Muscle of back (tissue), 11 donors: ENCODE measurements around the gene BICD1. TPM values are rescaled to one million over a fixed set of nuclear protein-coding genes. Genes with fewer than 3 reads are reported as not detected.
A peak's percentile ranks its signal among the peaks of the same experiment; 100 is the strongest.

Experiments
- DNase-seq, 3 donors: peaks; one replicate each; pipeline versions ENCODE4 v3.0.0 to v3.0.0-alpha.2; 2013
- polyA plus RNA-seq, 10 donors: library from polyadenylated mRNA; unstranded; fragments of 120-200 nt; gene quantifications; one replicate each; pipeline ENCODE4 v1.2.1, GENCODE V29; 2013; ENCODE audit not compliant: insufficient read length in 10 of 10

The BICD1 gene
- polyA plus RNA-seq, 10 donors = 6.7 to 13.0 (median 10.9) TPM

DNA sequence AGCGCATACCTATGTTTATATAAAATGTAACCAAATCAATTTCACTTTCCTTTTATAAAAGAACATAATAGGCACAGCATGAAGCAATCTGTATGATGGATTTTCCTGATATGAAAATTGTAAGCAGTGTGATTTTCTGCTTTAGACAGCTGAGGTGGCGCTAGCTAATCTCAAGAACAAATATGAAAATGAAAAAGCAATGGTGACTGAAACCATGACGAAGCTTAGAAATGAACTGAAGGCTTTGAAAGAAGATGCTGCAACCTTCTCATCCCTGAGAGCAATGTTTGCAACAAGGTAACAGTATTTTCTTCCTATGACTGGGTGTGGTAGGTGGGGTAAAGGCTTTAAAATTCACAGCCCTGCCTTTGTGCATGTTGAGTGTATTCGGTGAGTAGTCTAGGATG is 227.7 kb downstream of the BICD1 start:
- DNase-seq = no peak

DNA sequence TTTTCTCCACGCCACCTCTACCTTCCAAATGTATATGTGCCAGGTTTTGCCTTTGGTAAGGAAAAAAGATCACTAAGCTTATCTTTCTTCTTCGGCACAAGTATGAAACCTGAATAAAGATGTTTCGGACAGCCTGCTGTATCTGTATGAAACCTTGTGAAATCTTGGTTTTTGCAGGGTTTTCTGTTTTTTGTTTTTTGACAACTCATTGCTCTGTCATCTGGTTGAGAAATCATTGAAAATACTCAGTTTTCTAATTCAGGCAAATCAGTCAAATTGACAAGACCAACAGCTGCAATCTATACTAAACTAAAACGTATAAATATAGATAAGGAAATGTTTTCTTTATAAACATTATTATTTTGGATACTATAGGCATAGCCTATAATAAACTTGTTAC is 229.6 kb downstream of the BICD1 start:
- no peak for DNase-seq

DNA sequence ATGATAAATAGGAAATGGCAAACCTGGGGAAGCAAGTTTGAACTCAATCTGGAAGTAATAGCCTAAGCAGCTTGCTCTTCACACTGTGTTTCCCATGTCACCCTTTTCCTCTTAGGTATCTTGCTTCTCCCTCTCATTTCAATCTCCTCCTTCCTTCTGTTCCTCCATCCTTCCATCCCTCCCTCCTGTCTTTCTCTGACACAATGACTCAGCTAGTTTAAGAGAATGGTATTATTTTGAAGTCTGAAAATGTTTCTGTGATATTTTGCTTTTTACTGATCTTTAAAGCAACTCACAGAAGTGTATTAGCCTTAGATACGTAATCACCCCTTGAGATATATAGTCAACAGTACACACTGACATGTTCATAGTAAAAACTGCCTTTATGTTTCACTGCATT is 236.8 kb downstream of the BICD1 start:
- DNase-seq = no peak

DNA sequence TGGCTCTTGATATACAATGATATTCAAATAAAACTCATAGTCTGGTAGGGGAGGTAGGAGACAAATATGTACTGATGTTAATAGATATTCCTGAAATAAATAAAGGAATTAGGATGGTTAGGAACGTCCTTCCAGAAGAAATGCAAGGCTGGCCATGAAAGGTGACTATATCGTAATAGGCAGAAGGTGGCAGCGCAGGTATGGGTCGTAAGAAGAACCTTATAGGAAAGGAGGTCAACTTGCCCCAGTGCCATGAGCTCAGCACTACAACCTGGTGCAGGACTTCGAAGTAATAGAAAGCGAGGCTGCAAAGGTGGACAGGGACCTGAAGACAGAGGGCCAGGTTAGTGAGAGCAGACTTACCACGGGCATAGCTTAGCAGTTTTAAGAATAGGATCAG is 237.4 kb downstream of the BICD1 start:
- DNase-seq = no peak

DNA sequence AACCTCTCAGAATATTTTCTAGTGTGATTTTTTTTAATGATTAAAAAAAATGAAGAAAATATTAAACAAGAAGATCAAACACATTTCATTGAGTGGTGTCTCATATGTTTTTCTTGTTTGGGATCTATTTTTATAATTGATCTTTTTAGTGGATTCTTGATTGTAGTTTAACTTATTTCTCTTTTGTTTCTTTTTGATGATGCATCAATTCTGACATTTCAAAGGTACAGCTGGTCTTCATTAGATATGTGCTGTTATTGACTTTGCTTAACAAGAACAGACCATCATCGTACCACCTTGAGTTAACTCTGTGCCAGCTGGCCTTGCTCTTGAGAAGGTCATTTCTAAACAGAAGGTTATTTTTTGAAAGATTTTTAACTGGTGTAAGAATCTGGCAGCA is 246.9 kb downstream of the BICD1 start:
- no peak for DNase-seq

DNA sequence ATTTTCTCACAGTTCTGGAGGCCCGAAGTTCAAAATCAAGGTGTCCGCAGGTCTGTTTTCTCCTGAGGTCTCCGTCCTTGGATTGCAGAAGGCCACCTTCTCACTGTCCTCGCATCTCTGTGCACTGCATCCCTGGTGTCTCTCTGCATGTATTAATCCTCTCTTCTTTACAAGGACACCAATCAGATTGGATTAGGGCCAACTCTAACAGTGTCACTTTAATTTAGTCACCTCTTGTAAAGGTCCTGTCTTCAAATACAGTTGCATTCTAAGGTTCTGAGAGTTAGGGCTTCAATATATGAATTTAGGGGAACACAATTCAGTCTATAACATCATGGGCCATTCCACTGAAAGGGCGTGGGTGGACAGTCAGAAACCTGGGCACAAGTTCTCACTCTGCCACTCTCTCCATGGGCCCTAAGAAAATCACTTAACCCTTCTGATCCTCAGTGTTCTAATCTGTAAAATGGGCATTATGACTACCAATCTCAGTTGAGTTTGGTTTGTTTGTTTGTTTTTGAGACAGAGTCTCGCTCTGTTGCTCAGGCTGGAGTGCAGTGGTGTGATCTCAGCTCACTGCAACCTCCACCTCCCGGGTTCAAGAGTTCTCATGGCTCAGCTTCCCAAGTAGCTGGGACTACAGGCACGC is 251.1 kb downstream of the BICD1 start:
- DNase-seq = no peak

DNA sequence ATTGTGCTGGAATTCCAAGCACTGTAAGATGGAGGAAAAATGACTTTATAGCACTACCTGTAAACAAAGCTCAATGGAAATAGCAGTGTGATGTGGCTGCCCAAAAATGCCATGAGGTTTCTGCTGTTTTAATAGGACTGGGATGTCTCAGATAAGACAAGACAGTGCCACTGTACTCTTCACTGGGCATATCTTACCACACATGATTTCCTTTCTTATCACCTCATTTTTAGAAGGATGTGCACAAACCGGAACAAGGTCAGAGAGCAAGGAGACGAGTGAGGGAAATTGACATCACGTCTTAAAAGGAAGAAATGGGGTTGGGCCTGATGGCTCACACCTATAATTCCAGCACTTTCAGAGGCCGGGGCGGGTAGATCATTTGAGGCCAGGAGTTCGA is 254.3 kb downstream of the BICD1 start:
- no peak for DNase-seq

DNA sequence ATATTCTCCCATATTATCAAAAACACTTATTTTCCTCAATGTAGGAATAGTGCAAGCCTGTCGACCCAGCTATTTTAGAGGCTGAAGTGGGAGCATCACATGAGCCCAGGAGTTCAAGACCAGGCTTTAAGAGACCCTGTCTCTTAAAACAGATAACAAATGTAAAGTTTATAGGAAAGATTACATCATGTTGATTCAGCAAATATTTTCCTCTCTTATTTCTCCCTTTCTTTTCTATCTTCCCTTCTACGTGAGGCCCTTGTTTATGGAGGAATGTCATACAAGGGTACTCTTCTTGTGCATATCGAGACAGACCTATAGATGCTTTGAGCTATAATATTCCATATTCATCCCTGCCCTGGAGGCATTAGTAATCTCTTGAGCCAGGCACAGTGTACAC is 256.2 kb downstream of the BICD1 start:
- DNase-seq = no peak

DNA sequence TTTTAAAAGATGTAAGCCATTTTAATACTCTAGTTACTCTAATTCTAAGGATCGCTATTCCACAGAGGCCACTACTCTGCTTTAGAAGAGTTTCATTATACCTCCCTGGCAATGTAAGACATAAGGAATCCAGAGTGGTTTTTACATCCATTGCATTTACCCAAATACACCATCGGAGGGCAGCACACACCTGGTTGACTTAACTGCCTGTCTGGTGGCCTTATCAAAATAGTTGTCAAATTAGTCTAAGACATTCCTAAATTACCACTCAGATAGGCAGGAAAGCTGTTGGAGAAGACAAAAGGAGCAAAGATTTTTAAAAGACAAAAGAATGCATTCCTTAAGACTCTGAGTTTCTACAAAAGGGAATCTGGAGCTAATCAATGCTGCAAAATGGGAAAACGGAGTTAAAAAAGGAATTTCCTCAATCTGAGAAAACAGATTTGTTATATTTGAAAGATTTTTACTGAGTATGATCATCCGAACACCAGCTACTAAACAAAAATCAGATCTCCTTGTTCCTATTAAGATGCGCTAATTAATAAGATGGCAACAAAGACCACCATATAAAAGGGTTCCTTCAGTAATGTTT is 258.9 kb downstream of the BICD1 start:
- DNase-seq = peak; percentile 47 to 63 (median 59)

DNA sequence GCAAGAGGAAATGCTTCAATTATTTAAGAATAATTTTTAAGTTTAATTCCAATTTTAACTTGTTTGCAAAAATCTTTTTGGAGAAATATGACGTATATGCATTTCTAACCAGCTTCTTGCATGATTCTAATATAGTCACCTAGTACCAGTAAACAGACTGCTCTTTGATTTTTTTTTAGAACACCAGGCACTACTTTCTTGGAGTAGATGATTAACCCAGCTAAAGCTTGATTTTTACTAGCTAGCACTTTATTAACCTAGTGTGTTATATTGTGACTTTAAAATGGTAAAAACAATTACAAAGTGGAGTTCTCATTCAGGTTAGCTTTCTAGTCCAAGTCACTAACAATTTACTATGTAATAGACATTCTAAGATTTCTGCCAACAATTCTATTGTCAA is 260.1 kb downstream of the BICD1 start:
- DNase-seq = no peak

DNA sequence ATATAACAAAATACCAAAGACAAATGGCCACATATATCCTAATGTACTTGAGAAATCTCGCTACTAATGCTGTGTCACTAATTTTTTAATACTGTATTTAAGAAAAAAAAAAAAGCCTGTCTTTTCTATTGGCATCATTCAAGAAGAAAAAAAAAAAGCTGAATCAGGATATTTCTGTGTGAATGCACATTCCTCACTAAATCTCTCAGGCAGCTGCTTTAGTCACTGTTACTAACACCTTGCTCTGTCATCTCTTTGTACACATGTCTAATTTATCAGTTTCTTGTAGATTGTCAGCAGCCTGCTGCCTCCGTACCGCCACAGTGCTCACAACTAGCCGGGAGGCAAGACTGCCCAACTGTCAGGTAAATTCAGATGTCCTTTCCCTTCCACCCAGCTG is 260.7 kb downstream of the BICD1 start:
- DNase-seq = no peak

DNA sequence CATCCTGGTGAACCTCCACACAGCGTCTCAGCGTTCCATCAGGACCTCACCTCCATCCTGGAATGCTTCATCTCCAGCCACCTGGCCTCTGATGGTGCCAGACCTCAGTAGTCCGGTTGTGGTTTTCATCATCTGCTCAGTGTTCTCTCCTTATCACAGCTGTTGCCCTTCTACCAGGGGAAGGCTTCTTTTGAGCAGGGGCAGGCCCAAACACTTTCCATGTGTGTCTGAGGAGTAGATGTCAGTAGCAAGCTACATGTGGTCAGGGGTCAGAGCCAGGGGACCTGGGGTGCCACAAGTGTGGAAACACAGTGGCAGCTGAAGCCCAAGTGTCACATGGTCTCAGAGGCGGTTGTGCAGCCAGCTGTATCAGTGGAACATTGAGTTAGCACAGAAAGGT is 262.6 kb downstream of the BICD1 start:
- no peak for DNase-seq

DNA sequence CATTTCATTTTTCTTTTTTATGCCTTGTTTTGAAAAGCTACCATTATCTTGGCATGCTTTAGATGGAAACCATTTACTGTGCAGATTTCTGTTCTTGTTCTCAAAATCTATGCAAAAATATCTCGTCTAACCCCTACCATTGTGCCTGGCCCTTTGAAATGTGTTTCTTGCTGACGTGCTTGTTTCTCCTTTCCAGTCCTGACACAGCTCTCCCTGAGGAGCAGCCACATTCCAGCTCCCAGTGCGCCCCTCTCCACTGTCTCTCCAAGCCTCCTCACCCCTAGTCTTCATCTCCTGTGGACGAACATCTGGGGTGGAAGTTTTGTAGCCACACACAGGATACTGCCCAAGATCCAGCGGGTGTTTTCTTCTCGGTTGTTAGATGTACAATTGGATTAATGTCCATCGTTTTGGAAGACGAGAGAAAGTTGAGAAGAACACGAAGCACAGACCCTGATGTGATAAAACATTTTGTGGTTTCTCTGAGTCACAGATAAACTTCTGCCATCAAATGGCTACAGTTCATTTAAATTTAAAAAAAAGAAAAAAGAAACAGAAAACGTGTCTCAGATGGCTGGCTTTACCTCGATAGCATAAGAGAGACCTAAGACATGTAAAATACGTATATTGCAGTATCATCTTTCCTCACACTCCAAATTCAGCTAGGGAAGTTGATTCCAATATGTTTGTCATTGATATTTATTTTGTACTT is 270.9 kb downstream of the BICD1 start:
- DNase-seq = no peak

DNA sequence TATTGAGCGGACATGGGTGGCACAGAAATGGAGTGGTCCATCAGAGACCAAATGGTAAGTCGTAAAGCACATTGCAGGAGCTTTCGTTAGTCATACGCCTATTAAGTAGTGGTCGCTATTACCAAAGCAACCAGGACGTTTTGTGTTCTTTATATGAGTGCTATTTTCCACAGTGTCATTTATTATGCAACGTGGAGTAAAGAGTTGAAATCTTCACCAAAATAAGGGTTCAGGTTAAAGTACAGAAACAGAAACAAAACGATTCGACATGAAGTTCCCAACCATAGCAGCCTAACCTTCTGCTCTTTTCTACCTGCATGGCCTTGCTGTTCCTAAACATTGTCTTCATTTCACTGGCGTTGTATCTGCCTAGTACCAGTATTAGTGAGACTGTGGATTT is 272.6 kb downstream of the BICD1 start:
- no peak for DNase-seq

DNA sequence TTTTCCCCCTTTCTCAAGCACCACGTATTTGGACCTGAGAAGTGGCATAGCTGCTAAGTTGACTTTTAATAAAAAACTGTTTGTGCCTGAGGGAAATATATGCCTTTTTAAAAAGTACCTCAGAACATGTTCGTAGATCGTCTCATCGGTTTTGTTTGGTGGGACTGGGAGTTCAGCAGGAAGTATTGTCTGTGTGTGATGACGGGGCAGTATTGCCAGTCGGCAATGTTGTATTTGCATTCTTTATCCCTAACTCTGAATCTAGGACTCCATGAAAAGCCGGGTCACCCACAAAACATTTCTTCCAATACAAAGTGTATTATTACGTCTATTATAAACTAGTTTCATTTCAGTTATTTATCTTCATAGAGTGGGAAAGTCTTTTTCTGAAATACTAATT is 273.0 kb downstream of the BICD1 start:
- DNase-seq = no peak

DNA sequence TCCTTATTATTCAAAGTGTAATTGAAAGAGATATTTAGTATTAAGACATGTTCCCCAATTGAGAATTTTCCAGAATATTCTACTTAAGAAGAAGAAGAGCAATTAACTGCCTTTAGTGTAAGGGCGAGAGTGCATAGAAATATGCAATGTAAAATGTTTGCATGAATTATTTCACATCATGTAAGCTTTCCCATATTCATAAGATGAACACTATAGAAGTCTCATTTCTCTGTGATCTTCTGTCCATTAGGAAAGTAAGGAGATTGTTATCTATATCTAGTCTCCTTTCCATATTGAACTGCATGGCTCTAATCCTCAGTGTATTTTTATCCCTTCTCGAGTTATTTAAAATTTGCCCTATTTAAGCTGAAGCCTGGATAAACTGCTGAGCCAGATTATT is 275.6 kb downstream of the BICD1 start:
- no peak for DNase-seq

DNA sequence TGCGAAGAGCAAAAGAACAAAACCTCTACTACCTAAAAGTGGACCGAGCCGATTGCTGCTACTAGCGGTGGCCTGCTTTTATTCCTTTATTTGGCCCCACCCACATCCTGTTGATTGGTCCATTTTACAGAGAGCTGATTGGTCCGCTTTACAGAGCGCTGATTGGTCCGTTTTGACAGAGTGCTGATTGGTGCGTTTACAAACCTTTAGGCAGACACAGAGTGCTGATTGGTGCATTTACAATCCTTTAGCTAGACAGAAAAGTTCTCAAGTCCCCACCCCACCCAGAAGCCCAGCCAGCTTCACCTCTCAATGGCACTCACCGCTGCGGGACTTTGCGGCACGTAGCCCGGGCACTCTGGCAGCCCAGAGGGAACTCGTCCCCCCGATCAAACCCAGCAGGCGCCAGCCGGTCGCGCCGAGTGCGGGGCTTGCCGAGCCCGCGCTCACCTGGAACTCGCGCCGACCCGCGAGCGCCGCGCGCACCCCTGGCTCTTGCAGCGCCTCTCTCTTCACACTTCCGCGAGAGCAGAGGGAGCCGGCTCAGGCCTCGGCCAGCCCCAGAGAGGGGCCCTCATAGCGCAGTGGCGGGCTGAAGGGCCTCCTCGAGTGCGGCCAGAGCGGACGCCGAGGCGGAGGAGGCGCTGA is 284.0 kb downstream of the BICD1 start:
- DNase-seq = peak; percentile 3 to 50 (median 19)

DNA sequence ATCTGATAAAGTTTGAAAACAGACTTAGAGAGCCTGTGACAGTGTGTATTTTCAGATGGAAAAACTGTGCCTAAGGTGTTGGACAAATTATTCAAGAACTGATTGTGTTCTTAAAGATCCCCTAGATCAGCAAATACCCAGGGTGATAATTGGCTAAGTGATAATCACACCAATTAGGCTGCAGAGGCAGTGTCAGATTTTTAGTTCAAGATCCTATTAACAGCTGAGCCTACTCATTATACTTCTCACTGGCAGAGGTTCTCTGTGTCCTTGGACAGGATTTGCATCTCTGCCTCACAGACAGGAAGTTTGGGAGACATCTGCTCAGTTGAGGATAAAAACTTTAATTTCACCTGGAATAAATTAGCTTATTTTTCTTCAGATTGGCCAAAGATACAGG is 288.4 kb downstream of the BICD1 start:
- DNase-seq = no peak

DNA sequence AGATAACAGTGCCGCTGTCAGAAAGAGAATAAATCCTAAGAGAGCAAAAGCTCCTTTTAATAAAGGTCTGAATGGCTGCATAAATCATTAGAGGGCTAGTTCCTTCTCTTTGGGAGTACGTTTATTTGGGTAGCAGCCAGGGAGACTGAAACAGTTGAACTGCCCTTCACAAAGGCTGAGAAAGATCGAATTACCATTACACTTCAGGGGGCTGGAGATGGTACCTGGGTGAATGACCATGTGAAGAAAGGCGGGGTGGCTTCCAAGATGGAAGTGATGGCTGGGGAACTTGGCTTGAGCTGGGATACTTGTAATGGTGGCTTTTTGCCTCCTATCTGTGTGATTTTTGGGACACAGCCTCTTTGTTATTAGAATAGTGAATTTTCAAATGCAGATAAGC is 291.0 kb downstream of the BICD1 start:
- DNase-seq = no peak

DNA sequence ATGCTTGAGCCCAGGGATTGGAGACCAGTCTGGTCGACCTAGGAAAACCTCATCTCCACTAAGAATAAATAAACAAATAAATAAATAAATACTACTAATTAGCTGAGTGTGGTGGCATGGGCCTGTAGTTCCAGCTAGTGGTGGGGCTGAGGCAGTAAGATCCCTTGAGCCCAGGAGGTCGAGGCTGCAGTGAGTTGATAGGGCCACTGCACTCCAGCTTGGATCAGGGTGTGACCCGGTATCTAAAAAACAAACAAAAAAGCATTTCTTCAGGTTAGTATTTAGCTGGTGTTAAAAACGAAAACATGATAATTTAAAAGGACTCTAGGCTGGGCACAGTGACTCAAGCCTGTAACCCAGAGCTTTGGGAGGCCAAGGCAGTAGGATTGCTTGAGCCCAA is 291.5 kb downstream of the BICD1 start:
- DNase-seq = no peak

DNA sequence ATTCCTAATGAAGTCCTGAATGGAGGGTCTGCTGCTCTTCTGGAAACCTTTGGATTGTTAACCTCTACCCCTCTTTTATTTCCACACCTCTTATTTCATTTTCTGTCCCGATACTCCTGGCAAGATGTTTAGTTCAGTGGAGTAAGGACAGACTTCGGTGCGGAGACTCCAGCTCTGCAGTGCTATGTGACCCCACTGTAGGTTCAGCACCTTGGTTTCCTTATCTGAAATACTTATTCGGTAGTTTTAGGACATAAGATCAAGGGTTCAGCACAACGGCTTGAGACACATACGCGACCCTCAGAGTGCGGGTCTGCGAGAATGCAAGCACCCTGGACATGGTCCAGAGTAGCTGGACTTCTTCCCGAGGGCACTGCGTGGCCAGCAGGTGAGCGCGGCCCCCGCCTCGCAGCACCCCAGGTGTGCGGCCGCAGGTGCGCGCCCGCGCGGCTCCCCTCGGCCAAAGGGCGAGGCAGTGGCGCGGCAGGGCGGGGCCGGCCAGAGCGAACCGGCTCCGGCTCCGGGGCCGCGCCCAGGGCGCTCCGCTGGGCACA is 292.2 kb downstream of the BICD1 start:
- DNase-seq = peak in 1 of 3 donors; percentile 24

DNA sequence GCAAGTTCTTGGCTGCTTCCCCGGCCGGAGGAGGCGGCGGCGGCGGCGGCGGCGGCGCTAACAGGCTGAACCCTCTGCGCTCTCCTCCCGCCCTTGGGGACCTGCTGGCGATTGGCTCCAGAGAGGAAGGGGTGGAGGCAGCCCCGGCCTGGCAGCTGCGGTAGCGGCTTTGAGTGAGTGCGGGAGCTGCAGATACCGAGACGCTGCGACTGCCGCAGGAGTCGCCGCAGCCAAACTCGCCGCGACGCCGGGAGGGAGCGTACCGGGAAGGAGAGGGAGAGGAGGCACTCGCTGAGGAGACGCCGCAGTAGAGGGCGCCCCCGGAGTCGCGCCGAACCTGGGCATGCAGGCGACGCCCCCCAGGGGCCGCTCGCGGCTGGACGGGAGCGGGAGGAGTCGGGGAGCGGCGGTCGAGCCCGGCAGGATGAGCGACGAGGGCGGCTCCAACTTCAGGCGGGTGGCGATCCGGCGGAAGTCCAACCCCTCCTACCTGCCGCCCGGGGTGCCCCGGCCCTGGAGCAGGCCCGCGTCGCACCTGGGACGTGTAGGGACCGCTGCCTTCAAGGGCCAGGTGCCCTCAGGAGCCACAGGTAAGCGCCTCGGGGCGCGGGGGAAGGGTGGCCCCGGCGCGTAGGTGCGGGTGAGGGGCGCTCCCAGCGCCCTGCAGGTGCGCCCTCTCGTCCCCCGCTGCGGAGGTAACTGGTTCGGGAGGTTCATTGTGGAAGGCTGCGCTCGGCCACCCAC is 292.9 kb downstream of the BICD1 start, which contains the start of gene FGD4:
FGD4 (plus strand) TSS at position 189 of the 744 bp plus-strand sequence.
- DNase-seq = peak; percentile 52 to 85 (median 62)
